ENCODE results near the gene KIAA1671. TPM values are rescaled to one million over a fixed set of nuclear protein-coding genes. Genes with fewer than 3 reads are reported as not detected.

The KIAA1671 gene
- total and polyA plus RNA-seq, 9 of the 15 experiments (the other 6 are each of a cell fraction or from before 2014, with no cell fraction given) = under 0.01 to 0.11 (median 0.02) TPM; not detected in 5

GRCh38 chr22:25039754-25040153, 87.2 kb downstream of the KIAA1671 start (continued):
- TF ChIP-seq HLTF (IDR thresholded peaks at IDR 0.05) (no peak), ZNF436 (CRISPR knock-in tag; IDR thresholded peaks at IDR 0.05) (no peak)

GRCh38 chr22:25045159-25045558, 92.6 kb downstream of the KIAA1671 start:
- H3K79me2 ChIP-seq (ENCODE audit: control insufficient read depth, insufficient read depth, low read length) = no peaks in the 10 kb centered on the region
- intact Hi-C loops (cut with micrococcal nuclease) = loop anchor here (5.0 kb wide), 1 partner anchor 93 kb away; the partner anchor contains the start of gene KIAA1671
- DNase-seq (ENCODE audit: extremely low read depth in 1 of 4, low spot score in 3 of 4) = no peak
- peaks cover 0 to 10% of the 10 kb centered on the region in 2 experiments; a peak in 3 of 5 replicates for H3K27me3 ChIP-seq (ENCODE audit: control insufficient read depth in 2 of 2, insufficient read depth in 2 of 2, low read length in 2 of 2)
- no peaks in the 10 kb centered on the region for H3K36me3 ChIP-seq (ENCODE audit: control insufficient read depth, insufficient read depth, low read length)
- in situ Hi-C loops (cut with MboI) = loop anchor here (10.0 to 25.0 kb wide), 2 partner anchors 270 to 383 kb away; partner anchors contain the start of gene PIWIL3
- ATAC-seq = no peak
- no peaks in the 10 kb centered on the region for H3K9me3 ChIP-seq (replicated peaks; ENCODE audit: control insufficient read depth, insufficient read depth, low read depth, low read length)
- H3K27ac ChIP-seq (ENCODE audit: extremely low read depth, low read depth, low read length) = no peak overlapping the region
- no peak overlapping the region for H2AFZ ChIP-seq (ENCODE audit: low read depth, low read length)
- no peaks in the 10 kb centered on the region for H3K4me1 ChIP-seq (replicated peaks in 1 of 2; ENCODE audit: control insufficient read depth in 2 of 2, insufficient read depth in 2 of 2, low read length in 2 of 2)
- H3K4me3 ChIP-seq = no peak overlapping the region
- 0% methylated on average over 2 of the region's 2 CpGs for WGBS (ENCODE audit: insufficient coverage, low coverage, missing lambda C conversion rate)
- ChIA-PET POLR2A (interaction anchor here (0.5 kb wide), 1 partner anchor 161 kb away, joined by 4 read pairs; no protein-coding TSS in a partner anchor), CTCF (ENCODE audit: low intra/inter-chr PET ratio) (interaction anchor here (0.6 kb wide), 1 partner anchor 1065 kb away, joined by 3 read pairs; no protein-coding TSS in a partner anchor)
- H3K4me2 ChIP-seq (ENCODE audit: insufficient read depth, low read length) = no peak overlapping the region
- no peaks in the 10 kb centered on the region for H3K9me1 ChIP-seq (ENCODE audit: control insufficient read depth, insufficient read depth, low read length)
- FAIRE-seq = no peak
- BruUV-seq (replicated peaks) = no TSS peak
- no peaks in the 10 kb centered on the region for H4K20me1 ChIP-seq (replicated peaks; ENCODE audit: control insufficient read depth, insufficient read depth, low read length)
- no peak overlapping the region for H3K9ac ChIP-seq (ENCODE audit: insufficient read depth in 1 of 2, low read depth in 2 of 2, low read length in 2 of 2)
- TF ChIP-seq ILK (tag; IDR thresholded peaks at IDR 0.05; ENCODE audit: borderline replicate concordance, low read depth) (no peak), ATF2 (CRISPR knock-in tag; IDR thresholded peaks at IDR 0.05) (no peak), CEBPZ (IDR thresholded peaks at IDR 0.05; ENCODE audit: borderline replicate concordance, low read depth, low read length) (no peak), RAD51 (IDR thresholded peaks at IDR 0.05; ENCODE audit: borderline replicate concordance, low read depth) (no peak), PTBP1 (IDR thresholded peaks at IDR 0.05; ENCODE audit: low read depth, low read length) (no peak), NR3C1 (CRISPR knock-in tag; IDR thresholded peaks at IDR 0.05) (no peak), SMAD2 (IDR thresholded peaks at IDR 0.05; ENCODE audit: low read depth, low read length) (no peak), ZNF740 (CRISPR knock-in tag; IDR thresholded peaks at IDR 0.05) (no peak), ZNF740 (tag; IDR thresholded peaks at IDR 0.05) (no peak), ZNF239 (CRISPR knock-in tag; IDR thresholded peaks at IDR 0.05) (no peak), ZNF165 (CRISPR knock-in tag; IDR thresholded peaks at IDR 0.05; ENCODE audit: borderline replicate concordance) (no peak), PURB (CRISPR knock-in tag; IDR thresholded peaks at IDR 0.05; ENCODE audit: low read depth) (no peak), SRSF1 (IDR thresholded peaks at IDR 0.05; ENCODE audit: low read depth, low read length) (no peak), KDM5B (IDR thresholded peaks at IDR 0.05; ENCODE audit: insufficient replicate concordance, low read depth, low read length) (no peak), ZNF184 (CRISPR knock-in tag; IDR thresholded peaks at IDR 0.05) (no peak)
